Stimulated activated CD4-positive, alpha-beta T cell treated with anti-CD3 and anti-CD28 coated beads, Interleukin-2, amount 100 ng/mL, for 24 hours (primary cell): ENCODE measurements around the gene PAF1.
"Not testable (repeated sequence)": the region's sequence is repeated elsewhere in the genome, so short reads cannot be mapped to it uniquely, and the experiment has no call there.

ENCODE experiments used
- DNase-seq, 2 donors: peaks; one replicate each; pipeline ENCODE4 v3.0.0-alpha.2; 2020

Gene PAF1

DNA sequence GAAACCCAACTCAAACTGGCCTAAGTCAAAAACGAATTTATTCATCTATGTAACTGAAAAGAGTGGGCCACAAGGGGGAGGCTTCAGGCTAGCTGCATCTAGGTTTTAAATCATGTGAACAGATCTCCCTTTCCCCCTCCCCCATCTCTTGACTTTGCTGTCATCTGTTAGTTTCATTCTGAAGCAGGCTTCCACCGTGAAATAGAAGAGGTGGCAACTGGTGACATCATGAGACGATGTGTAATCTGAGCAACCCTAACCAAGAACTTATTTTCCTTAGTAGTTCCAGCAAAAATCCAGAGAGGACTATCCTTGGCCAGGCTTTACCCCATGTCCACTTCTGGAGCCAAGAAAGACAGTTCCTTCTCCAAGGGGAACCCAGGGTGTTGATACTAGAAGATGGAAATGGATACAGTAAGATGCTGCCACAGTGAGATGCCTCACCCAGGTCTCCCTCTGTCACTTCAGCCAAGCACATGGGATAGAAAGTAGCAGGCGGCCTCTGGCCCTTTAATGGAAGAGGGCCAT, 39.3 kb downstream of the PAF1 start:
- peak; percentile 30 to 55 for DNase-seq

DNA sequence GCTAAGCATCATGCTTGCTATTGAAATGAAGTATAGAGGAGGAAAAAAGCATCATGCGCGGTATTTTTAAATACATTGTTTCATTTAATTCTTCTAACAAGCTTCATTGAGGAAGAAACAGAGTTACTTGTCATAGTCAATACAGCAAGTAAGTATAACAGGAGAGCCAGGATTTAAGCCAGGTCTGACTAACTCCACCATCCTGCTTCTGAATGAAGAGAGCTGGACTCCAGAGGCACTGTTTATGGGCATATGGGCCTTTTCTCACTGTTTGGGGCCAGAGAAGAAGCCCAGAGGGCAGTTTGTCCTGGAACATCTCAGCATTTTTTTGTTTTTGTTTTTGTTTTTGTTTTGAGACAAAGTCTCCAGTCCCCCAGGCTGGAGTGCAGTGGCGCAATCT, 40.8 kb downstream of the PAF1 start:
- DNase-seq = no peak

DNA sequence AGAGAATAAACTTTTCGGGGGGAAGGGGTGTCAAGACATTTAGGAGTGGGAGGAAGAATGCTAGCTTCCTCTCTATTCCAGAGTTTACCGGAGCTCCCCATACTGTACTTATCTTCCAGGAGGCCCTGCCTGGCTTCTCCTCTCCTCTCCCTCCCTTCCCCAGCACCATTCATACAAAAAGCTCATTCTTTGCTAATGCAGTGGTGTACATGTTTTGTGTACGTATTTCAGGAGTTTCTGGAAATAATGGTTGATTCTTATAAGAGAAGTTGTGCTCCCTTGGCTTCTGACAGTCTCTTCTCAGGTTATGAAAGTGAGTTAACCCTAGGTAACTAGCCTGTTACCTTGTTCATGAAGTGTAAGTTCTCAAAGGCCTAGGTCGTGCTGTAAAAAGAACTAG, 41.6 kb downstream of the PAF1 start:
- no peak for DNase-seq

DNA sequence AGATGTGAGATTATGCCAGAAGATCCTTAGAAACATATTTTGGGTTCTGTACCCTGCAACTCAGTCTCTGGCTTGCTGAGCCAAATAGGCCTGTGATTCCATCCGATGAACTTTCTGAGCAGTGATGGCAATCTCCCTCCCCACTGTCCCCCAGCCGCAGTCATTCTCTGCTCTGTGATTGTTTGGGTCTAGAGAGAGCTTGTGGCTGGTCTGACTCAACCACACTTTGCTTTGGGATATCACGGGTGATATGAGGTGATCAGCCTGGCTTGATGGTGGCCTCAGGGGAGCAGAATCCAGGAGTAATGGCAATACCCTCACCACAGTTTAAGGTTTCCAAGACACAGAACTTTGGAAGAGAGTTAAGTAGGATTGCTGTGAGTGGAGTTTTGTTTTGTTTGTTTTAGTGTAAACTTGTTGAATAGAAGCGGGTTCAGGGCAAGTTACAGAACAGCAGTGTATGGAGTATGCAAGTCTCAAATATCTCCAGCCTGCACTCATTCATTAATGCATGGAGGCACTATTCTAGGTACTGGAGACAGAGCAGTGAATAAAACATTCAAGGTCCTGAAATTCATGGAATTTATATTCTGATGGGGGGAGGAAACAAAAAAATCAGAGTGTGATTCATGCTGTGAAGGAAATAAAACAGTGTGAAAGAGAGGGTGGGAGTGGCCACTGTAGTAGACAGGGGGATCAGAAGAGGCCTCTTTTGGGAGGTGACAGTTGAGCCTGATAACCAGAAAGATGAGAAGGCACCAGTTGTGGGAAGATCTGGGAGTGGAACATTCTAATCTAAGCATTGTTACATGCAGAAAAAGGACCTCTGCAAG, 43.4 kb downstream of the PAF1 start:
- DNase-seq = no peak

DNA sequence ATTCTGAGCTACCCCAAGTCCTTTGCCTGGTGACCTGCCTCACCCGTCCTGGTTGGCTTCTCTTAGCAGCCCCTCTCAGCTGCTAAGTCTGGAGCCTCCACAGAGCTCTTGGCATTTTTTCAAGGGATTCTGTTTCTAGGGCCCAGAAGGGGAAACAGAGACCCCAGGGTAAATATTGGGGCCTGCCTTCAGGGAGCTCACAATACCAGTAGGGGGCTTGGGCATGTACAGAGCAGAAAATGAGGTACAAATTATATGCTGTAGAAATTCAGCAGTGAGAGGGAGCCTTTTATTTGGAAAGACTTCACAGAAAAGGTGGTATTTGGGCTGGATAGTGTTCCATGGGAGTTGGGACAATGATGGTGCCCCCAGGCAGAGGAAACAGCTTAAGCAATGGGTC, 45.0 kb downstream of the PAF1 start:
- no peak for DNase-seq

DNA sequence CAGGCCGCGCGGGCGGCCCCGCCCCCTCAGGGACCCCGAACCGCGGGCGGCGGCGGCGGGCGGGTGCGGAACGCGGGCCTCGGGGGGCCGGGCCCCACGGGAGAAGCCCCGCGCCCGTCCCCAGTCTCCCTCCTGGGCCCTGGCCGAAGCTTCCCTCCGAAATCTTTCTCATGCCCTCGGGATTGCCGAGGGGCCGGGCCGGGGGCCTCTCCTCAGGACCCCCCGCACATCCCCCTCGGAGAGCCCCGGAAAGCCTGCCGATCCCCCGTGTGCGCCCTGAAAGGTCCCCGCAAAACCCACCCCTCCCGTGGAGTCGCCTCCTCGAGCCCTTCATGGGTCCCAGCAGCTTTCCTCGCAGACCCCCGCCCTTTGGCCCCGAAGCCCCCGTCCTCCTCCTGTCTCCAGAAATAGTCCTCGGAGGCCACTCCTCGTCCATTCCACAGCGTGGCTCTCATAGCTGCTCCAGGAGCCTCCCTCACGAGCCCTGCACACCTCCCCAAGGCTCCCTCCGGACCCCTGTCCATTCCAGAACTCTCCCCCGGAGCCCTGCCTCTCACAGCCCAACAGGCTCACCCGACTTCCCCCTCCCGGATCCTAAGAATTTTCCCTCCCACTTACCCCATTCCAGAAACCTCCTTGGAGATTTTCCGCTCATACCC, 48.1 kb downstream of the PAF1 start:
- no peak for DNase-seq

DNA sequence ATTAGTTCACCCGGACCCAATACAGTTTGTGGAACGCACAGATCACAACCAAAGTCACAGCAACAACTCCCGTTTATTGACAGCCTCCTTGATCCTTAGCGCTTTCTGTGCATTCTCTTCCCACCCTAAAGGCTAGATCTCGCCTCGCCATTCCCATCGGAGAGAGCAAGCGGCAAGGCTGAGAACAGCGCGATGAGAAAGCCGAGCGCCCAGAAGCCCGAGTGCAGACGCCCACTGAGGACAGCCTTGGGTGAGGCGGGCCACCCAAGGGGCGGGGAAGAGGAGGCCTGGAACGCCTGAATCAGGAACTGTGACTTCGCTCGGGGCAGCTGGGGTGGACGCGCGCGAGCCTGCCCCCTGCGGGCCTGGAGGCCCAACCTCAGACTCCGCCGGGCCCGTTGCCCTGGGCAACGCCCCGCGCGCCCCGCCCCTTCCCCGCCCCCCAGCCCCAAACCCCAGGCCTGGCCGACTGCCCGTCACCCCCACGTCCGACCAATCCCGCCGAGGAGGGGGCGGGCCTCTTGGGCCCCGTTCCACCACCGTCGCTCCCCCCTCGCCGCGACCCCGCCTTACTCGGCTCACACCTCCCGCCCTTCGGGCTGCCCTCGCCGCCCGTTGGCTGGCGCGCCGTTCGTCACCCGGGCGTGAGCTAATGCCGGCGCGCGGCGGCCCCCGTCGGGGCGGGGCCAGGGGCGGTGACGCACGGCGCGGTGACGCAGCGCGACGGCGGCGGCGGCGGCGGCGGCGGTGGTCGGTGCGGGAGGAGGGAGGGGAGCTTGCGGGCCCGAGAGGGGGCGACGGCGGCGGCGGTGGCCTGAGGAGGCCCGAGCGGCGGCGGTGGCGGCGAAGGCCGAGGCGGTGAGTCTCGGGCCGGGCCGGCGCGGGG, 48.9 kb downstream of the PAF1 start, which contains the start of gene SAMD4B:
SAMD4B (plus strand) TSS at position 703 of the 886 bp plus-strand sequence. CDS start 14,473 bp downstream, outside the sequence.
- DNase-seq = peak; percentile 99

DNA sequence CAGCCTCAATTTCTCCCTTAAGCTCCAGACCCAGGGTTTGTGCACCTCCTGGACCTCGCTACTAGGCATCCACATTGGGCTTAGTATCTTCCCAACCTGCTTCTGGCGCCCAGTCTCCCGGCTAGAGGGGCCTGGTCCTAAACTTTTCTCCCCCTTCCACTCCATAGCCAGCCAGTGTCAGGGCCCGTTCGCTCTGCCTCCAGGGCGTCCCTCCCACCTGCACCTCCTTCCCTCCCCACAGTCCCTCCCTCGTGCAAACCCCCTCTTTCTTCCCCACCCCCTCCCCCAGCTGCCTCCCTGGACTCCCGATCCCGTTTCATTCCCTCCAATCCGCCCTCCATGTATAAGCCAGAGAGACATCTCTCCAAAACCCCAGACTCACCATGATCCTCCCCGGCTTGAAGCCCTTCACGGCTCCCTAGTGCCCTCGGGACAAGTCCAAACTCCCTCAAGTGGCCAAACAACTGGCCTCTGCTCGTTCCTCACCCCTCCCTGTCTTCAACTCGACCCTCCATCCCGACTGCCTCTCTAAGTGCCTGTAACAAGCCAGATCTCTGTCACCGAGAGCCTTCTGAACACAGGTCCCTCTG, 49.7 kb downstream of the PAF1 start:
- peak; percentile 31 to 39 for DNase-seq

DNA sequence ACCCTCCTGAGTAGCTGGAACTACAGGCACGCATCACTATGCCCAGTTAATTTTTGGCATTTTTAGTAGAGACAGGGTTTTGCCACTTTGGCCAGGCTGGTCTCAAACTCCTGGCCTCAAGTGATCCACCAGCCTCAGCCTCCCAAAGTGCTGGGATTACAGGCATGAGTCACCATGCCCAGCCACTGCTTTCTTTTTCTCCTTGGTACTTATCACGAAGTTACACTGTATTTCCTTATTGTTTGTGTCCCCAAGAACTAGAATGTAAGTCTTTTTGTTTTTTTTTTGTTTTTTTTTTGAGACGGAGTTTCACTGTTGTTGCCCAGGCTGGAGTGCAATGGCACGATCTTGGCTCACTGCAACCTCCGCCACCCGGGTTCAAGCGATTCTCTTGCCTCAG, 50.8 kb downstream of the PAF1 start:
- DNase-seq = not testable (repeated sequence)

DNA sequence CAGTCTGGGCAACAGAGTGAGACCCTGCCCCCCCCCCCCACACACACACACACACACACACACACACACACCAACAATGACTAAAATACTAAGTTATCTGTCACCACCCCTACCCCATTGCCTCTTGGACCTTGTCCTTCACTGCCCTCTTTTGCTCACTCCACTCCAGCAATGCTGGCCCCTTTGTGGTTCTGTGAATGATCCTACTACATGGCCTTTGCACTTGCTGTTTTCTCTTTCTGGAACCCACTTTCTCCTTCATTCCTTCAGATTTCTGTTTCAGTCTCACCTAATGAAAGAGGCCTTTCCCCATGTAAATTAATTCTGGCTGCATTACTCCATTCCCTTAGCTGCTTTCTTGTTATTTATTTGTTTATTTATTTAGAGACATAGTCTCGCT, 51.2 kb downstream of the PAF1 start:
- DNase-seq = no peak

DNA sequence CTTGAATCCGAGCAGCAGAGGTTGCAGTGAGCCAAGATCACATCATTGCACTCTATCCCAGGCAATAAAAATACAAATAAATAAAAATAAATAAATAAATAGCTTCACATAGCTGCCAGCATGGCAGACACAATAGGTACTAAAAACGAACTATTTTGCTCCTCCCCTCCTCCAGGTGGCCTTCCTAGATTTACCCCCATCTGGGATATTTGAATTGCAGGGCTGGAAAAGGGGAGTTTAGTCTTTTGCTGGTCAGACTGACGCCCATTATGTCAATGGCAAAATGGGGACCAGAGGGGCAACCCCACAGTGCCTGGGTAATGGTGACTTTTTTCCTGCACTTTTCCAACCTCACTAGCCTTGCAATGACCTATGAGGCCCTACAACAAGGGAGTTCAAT, 54.4 kb downstream of the PAF1 start:
- DNase-seq = no peak
